ENCODE results near the gene GON4L.
A peak's percentile ranks its signal among the peaks of the same experiment; 100 is the strongest.
"Not testable (repeated sequence)": the region's sequence is repeated elsewhere in the genome, so short reads cannot be mapped to it uniquely, and the experiment has no call there.

GON4L gene

GRCh38 chr1:155761736-155762405 is 95.1 kb downstream of the GON4L start:
- no peak overlapping the region for H3K4me3 ChIP-seq (ENCODE audit: low read length)
- DNase-seq (ENCODE audit: low read depth, low spot score) = no peak

- no peak for DNase-seq (ENCODE audit: low read depth, low spot score)
- no peak overlapping the region for H3K4me3 ChIP-seq (ENCODE audit: low read length)
Observed at GRCh38 chr1:155760751-155761475, 96.1 kb downstream of the GON4L start.

GRCh38 chr1:155759966-155760630 is 96.9 kb downstream of the GON4L start:
- DNase-seq (ENCODE audit: low read depth, low spot score) = no peak
- H3K4me3 ChIP-seq (ENCODE audit: low read length) = no peak overlapping the region

- H3K4me3 ChIP-seq (ENCODE audit: low read length); DNase-seq (ENCODE audit: low read depth, low spot score): not testable (repeated sequence)
Observed at GRCh38 chr1:155759017-155759416, 98.0 kb downstream of the GON4L start.

GRCh38 chr1:155748141-155748540 is 108.9 kb downstream of the GON4L start:
- DNase-seq (ENCODE audit: low read depth, low spot score); H3K4me3 ChIP-seq (ENCODE audit: low read length): not testable (repeated sequence)

- not testable (repeated sequence) for DNase-seq (ENCODE audit: low read depth, low spot score); H3K4me3 ChIP-seq (ENCODE audit: low read length)
Observed at GRCh38 chr1:155747586-155747985, 109.4 kb downstream of the GON4L start.

- DNase-seq (ENCODE audit: low read depth, low spot score) = peak; percentile 98
- peak overlapping the region; percentile 66 for H3K4me3 ChIP-seq (ENCODE audit: low read length)
Observed at GRCh38 chr1:155745284-155746228, 111.5 kb downstream of the GON4L start.

- peak overlapping the region; percentile 66 for H3K4me3 ChIP-seq (ENCODE audit: low read length)
- no peak for DNase-seq (ENCODE audit: low read depth, low spot score)
Observed at GRCh38 chr1:155744711-155745283, 112.2 kb downstream of the GON4L start.

- H3K4me3 ChIP-seq (ENCODE audit: low read length) = no peak overlapping the region
- DNase-seq (ENCODE audit: low read depth, low spot score) = no peak
Observed at GRCh38 chr1:155741908-155742307, 115.1 kb downstream of the GON4L start.

GRCh38 chr1:155740995-155741394 is 116.0 kb downstream of the GON4L start:
- no peak overlapping the region for H3K4me3 ChIP-seq (ENCODE audit: low read length)
- DNase-seq (ENCODE audit: low read depth, low spot score) = no peak

GRCh38 chr1:155729031-155729898 is 127.7 kb downstream of the GON4L start:
- DNase-seq (ENCODE audit: low read depth, low spot score) = peak; percentile 25

GRCh38 chr1:155725142-155725541 is 131.9 kb downstream of the GON4L start:
- no peak overlapping the region for H3K4me3 ChIP-seq (ENCODE audit: low read length)
- DNase-seq (ENCODE audit: low read depth, low spot score) = no peak

More at GRCh38 chr1:155729031-155729898, 127.7 kb downstream of the GON4L start:
- no peak overlapping the region for H3K4me3 ChIP-seq (ENCODE audit: low read length)

GRCh38 chr1:155719703-155720102 is 137.3 kb downstream of the GON4L start:
- DNase-seq (ENCODE audit: low read depth, low spot score) = no peak
- H3K4me3 ChIP-seq (ENCODE audit: low read length) = no peak overlapping the region

- H3K4me3 ChIP-seq (ENCODE audit: low read length); DNase-seq (ENCODE audit: low read depth, low spot score): not testable (repeated sequence)
Observed at GRCh38 chr1:155718524-155719115, 138.4 kb downstream of the GON4L start.

- H3K4me3 ChIP-seq (ENCODE audit: low read length) = no peak overlapping the region
- DNase-seq (ENCODE audit: low read depth, low spot score) = no peak
Observed at GRCh38 chr1:155717041-155717440, 140.0 kb downstream of the GON4L start.

GRCh38 chr1:155715777-155716176 is 141.2 kb downstream of the GON4L start:
- no peak overlapping the region for H3K4me3 ChIP-seq (ENCODE audit: low read length)

GRCh38 chr1:155715056-155715455 is 142.0 kb downstream of the GON4L start:
- DNase-seq (ENCODE audit: low read depth, low spot score); H3K4me3 ChIP-seq (ENCODE audit: low read length): not testable (repeated sequence)

More at GRCh38 chr1:155715777-155716176, 141.2 kb downstream of the GON4L start:
- no peak for DNase-seq (ENCODE audit: low read depth, low spot score)
